Cortex of kidney (tissue), 1 donor: ENCODE results near the gene GPATCH2L.

Experiments used
- DNase-seq: peaks from one replicate; lab custom pipeline; 2025; lab: John Stamatoyannopoulos, UW

GPATCH2L gene

GRCh38 chr14:76196980-76197695 lies 45.4 kb downstream of the GPATCH2L start:
- no peak for DNase-seq

GRCh38 chr14:76201162-76201561 lies 49.4 kb downstream of the GPATCH2L start:
- DNase-seq: no peak

- no peak for DNase-seq
Measured at GRCh38 chr14:76203086-76204001, 51.6 kb downstream of the GPATCH2L start.

- no peak for DNase-seq
Measured at GRCh38 chr14:76204461-76205230, 52.9 kb downstream of the GPATCH2L start.

- no peak for DNase-seq
Measured at GRCh38 chr14:76205708-76206107, 54.0 kb downstream of the GPATCH2L start.

GRCh38 chr14:76208340-76208739 lies 56.6 kb downstream of the GPATCH2L start:
- no peak for DNase-seq

- DNase-seq: no peak
Measured at GRCh38 chr14:76212242-76212641, 60.5 kb downstream of the GPATCH2L start.

- DNase-seq: no peak
Measured at GRCh38 chr14:76217179-76217578, 65.5 kb downstream of the GPATCH2L start.

GRCh38 chr14:76218662-76219061 lies 66.9 kb downstream of the GPATCH2L start:
- no peak for DNase-seq

GRCh38 chr14:76219873-76220272 lies 68.2 kb downstream of the GPATCH2L start:
- DNase-seq: no peak

GRCh38 chr14:76227450-76228050 lies 75.8 kb downstream of the GPATCH2L start:
- no peak for DNase-seq

- DNase-seq: no peak
Measured at GRCh38 chr14:76228138-76228537, 76.4 kb downstream of the GPATCH2L start.

- DNase-seq: no peak
Measured at GRCh38 chr14:76232800-76233199, 81.1 kb downstream of the GPATCH2L start.

GRCh38 chr14:76235628-76236027 lies 83.9 kb downstream of the GPATCH2L start:
- DNase-seq: no peak

- DNase-seq: no peak
Measured at GRCh38 chr14:76236172-76237130, 84.7 kb downstream of the GPATCH2L start.

GRCh38 chr14:76237349-76237990 lies 85.7 kb downstream of the GPATCH2L start:
- DNase-seq: no peak

GRCh38 chr14:76245097-76245496 lies 93.4 kb downstream of the GPATCH2L start:
- no peak for DNase-seq

GRCh38 chr14:76250302-76250701 lies 98.6 kb downstream of the GPATCH2L start:
- DNase-seq: no peak

- no peak for DNase-seq
Measured at GRCh38 chr14:76252471-76252870, 100.7 kb downstream of the GPATCH2L start.

GRCh38 chr14:76253111-76253510 lies 101.4 kb downstream of the GPATCH2L start:
- DNase-seq: no peak
